ENCODE measurements around the gene DES.

- TF ChIP-seq, protein P1, sequence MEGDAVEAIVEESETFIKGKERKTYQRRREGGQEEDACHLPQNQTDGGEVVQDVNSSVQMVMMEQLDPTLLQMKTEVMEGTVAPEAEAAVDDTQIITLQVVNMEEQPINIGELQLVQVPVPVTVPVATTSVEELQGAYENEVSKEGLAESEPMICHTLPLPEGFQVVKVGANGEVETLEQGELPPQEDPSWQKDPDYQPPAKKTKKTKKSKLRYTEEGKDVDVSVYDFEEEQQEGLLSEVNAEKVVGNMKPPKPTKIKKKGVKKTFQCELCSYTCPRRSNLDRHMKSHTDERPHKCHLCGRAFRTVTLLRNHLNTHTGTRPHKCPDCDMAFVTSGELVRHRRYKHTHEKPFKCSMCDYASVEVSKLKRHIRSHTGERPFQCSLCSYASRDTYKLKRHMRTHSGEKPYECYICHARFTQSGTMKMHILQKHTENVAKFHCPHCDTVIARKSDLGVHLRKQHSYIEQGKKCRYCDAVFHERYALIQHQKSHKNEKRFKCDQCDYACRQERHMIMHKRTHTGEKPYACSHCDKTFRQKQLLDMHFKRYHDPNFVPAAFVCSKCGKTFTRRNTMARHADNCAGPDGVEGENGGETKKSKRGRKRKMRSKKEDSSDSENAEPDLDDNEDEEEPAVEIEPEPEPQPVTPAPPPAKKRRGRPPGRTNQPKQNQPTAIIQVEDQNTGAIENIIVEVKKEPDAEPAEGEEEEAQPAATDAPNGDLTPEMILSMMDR (IDR thresholded peaks at IDR 0.05; ENCODE audit: low read depth, low read length): no peak
- TF ChIP-seq EZH2phosphoT487 (IDR thresholded peaks at IDR 0.05; ENCODE audit: low read depth): no peak
Measured at GRCh38 chr2:219425238-219426067, 7.3 kb downstream of the DES start.
